Lung (tissue), 12 donors: ENCODE data around the gene NNT. TPM values are rescaled to one million over a fixed set of nuclear protein-coding genes. Genes with fewer than 3 reads are reported as not detected.

Experiments
- ATAC-seq: fragments of 200-7000 bp; cut with Tn5 transposase; one replicate; pipeline ENCODE4 v1.9.1; 2020; ENCODE audit warnings: moderate number of reproducible peaks; ENCODE audit not compliant: insufficient read depth, low FRiP score
- DNase-seq, 3 donors: peaks; one replicate each; pipeline ENCODE4 v3.0.0-alpha.2; 2013 to 2017
- H3K27ac ChIP-seq, 2 donors: one replicate each; pipeline ENCODE4 v1.5.1; 2013; ENCODE audit warnings: mild to moderate bottlenecking in 2 of 2, moderate library complexity in 2 of 2, control low read depth in 1 of 2, inconsistent platforms in 1 of 2, low read depth in 1 of 2, low read length in 1 of 2
- H3K27me3 ChIP-seq, 3 donors: one replicate each; pipeline ENCODE4 v1.5.1; 2013; ENCODE audit warnings: low read length in 2 of 3; ENCODE audit not compliant: control insufficient read depth in 3 of 3, insufficient read depth in 3 of 3
- H3K36me3 ChIP-seq, 4 donors: one replicate each; pipeline ENCODE4 v1.5.1; 2013; ENCODE audit warnings: low read length in 4 of 4, mild to moderate bottlenecking in 1 of 4, moderate library complexity in 1 of 4; ENCODE audit not compliant: control insufficient read depth in 4 of 4, insufficient read depth in 4 of 4
- H3K4me1 ChIP-seq, 5 donors: one replicate each; pipeline ENCODE4 v1.5.1; 2013; ENCODE audit warnings: low read length in 5 of 5, mild to moderate bottlenecking in 2 of 5, moderate library complexity in 1 of 5; ENCODE audit not compliant: control insufficient read depth in 5 of 5, insufficient read depth in 5 of 5
- H3K4me3 ChIP-seq: one replicate; pipeline ENCODE4 v1.5.1; 2013; ENCODE audit warnings: mild to moderate bottlenecking, control low read depth, moderate library complexity
- H3K9ac ChIP-seq, 2 donors: one replicate each; pipeline ENCODE4 v1.5.1; 2013; ENCODE audit warnings: low read length in 2 of 2, control low read depth in 1 of 2; ENCODE audit not compliant: insufficient read depth in 1 of 2
- H3K9me3 ChIP-seq, 4 donors: one replicate each; pipeline ENCODE4 v1.5.1; 2013; ENCODE audit warnings: low read length in 3 of 4, mild to moderate bottlenecking in 1 of 4, moderate library complexity in 1 of 4; ENCODE audit not compliant: control insufficient read depth in 4 of 4, insufficient read depth in 3 of 4
- CTCF ChIP-seq: IDR thresholded peaks from 2 replicates; pipeline ENCODE4 v1.5.1; 2012; ENCODE audit warnings: mild to moderate bottlenecking; ENCODE audit errors: control extremely low read depth, extremely low read depth
- WGBS, 2 donors: extraction: QIAGEN DNeasy Blood & Tissue Kit; methylation state at CpG; one replicate each; pipeline ENCODE4 v1.1.7; 2013; 5-methylcytosine and 5-hydroxymethylcytosine counted together
- polyA plus RNA-seq, 2 donors: library from polyadenylated mRNA; stranded (reverse); fragments of 200-250 nt; gene quantifications; one replicate each; pipeline ENCODE4 v1.2.1, GENCODE V29; 2013
- total RNA-seq, 2 donors: library from RNA; depleted of rRNA in 1 of 2; stranded (reverse); fragments of >200 nt in 1 of 2; gene quantifications; one replicate each; pipeline ENCODE4 v1.2.1, GENCODE V29; 2014 to 2021
- donor health status: control.
- donor health status: control.
- donor health status: Bipolar disorder and iron deficiency.
- donor health status: healthy.
- donor health status: DM: yes; HTN: yes; CAD: no.

Gene NNT
- total and polyA plus RNA-seq, 4 donors: 8.5 to 96.9 (median 35.0) TPM

- no peak overlapping the region for H3K9ac ChIP-seq
- no peaks in the 10 kb centered on the region for H3K9me3 ChIP-seq
- DNase-seq (no peak), ATAC-seq (no peak)
- peaks cover 0 to 9% (median 2%) of the 10 kb centered on the region in 5 donors for H3K4me1 ChIP-seq
- 91 to 96% methylated on average over 3 of the region's 3 CpGs for WGBS, 2 donors
- peak overlapping the region in 1 of 2 donors; percentile 16 for H3K27ac ChIP-seq
- H3K4me3 ChIP-seq: no peak overlapping the region
- no peak for TF ChIP-seq CTCF
- peaks cover 0 to 19% (median 6%) of the 10 kb centered on the region in 4 donors for H3K36me3 ChIP-seq
- H3K27me3 ChIP-seq: no peaks in the 10 kb centered on the region
These were observed 19.1 kb downstream of the NNT start for GRCh38 chr5:43622074-43622473.

DNA sequence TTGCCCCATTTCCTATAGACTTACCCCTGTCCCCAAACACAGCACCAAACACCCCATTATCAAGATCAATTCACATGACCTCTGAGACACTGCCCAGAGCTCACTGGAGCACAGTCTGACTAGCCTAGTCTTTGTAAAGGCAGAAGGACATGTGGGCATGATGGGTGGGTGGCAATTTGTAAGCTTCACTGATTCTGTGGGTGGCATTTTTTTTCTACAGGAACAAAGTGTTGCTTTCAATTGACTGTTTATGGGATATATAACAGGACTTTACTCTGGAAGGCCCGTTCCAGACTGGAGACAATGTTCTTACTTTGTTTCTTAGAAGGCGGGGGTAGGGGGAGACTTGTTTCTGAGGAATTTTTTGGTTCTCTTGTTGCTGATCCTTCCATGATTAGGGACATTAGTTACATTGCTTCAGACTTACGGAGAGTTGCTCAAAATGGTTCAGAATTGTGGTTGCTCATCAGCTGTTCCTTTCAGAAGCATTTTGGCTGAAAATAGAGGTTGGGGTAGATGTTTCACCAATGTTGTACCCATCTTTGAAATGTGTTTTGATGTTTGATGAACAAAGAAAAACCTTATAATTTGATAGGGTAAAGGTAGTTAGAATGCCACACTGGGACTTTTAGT lies 20.2 kb downstream of the NNT start:
- TF ChIP-seq CTCF: no peak
- DNase-seq (no peak), ATAC-seq (no peak)
- WGBS, 2 donors: 81 to 95% methylated on average over 3 of the region's 3 CpGs
- Histone ChIP-seq H3K4me1 (peaks cover 0 to 13% (median 2%) of the 10 kb centered on the region in 5 donors), H3K9ac (no peak overlapping the region), H3K9me3 (no peaks in the 10 kb centered on the region), H3K4me3 (no peak overlapping the region), H3K27ac (no peak overlapping the region), H3K27me3 (no peaks in the 10 kb centered on the region), H3K36me3 (peaks cover 0 to 13% (median 6%) of the 10 kb centered on the region in 4 donors)

GRCh38 chr5:43627028-43627427 lies 24.0 kb downstream of the NNT start:
- Histone ChIP-seq H3K4me1 (peaks cover 0 to 10% (median 0%) of the 10 kb centered on the region in 5 donors), H3K4me3 (no peak overlapping the region), H3K36me3 (peaks cover 0 to 12% (median 3%) of the 10 kb centered on the region in 4 donors), H3K27ac (no peak overlapping the region), H3K9me3 (no peaks in the 10 kb centered on the region), H3K27me3 (no peaks in the 10 kb centered on the region), H3K9ac (no peak overlapping the region)
- DNase-seq: peak in 2 of 3 donors; percentile 26 to 34
- no peak for ATAC-seq
- peak; percentile 15 for TF ChIP-seq CTCF
- 75 to 77% methylated on average over 2 of the region's 2 CpGs for WGBS, 2 donors
